HG03442 (cell line): ENCODE results near the gene GABBR2.

Source experiments
- ATAC-seq: cut with Tn5 transposase; IDR thresholded peaks from one replicate; pipeline ENCODE4 v1.9.1; 2021; ENCODE audit warnings: mild to moderate bottlenecking, moderate library complexity; ENCODE audit not compliant: unreplicated experiment

The GABBR2 gene

GRCh38 chr9:98721643-98722042 lies 12.9 kb upstream of the GABBR2 start:
- no peak for ATAC-seq

- ATAC-seq: no peak
These were observed 11.7 kb upstream of the GABBR2 start for GRCh38 chr9:98720402-98720801.

- ATAC-seq: no peak
These were observed 10.3 kb upstream of the GABBR2 start for GRCh38 chr9:98719055-98719454.

- ATAC-seq: no peak
These were observed 6.1 kb upstream of the GABBR2 start for GRCh38 chr9:98714833-98715232.

GRCh38 chr9:98712987-98713386 lies 4.3 kb upstream of the GABBR2 start:
- no peak for ATAC-seq

GRCh38 chr9:98709968-98710965 lies 1.5 kb upstream of the GABBR2 start:
- ATAC-seq: no peak

GRCh38 chr9:98708103-98708932 lies 417 bp downstream of the GABBR2 start:
- no peak for ATAC-seq

GRCh38 chr9:98707166-98708102 lies 1.3 kb downstream of the GABBR2 start:
- peak; percentile 42 for ATAC-seq

- no peak for ATAC-seq
These were observed 2.0 kb downstream of the GABBR2 start for GRCh38 chr9:98706651-98707165.

GRCh38 chr9:98702835-98703380 lies 5.8 kb downstream of the GABBR2 start:
- no peak for ATAC-seq

- ATAC-seq: no peak
These were observed 6.4 kb downstream of the GABBR2 start for GRCh38 chr9:98702340-98702739.

- no peak for ATAC-seq
These were observed 7.2 kb downstream of the GABBR2 start for GRCh38 chr9:98701576-98701975.

- no peak for ATAC-seq
These were observed 7.9 kb downstream of the GABBR2 start for GRCh38 chr9:98700801-98701200.

- ATAC-seq: no peak
These were observed 9.9 kb downstream of the GABBR2 start for GRCh38 chr9:98698856-98699255.

- no peak for ATAC-seq
These were observed 13.8 kb downstream of the GABBR2 start for GRCh38 chr9:98694943-98695342.

GRCh38 chr9:98692392-98692791 lies 16.3 kb downstream of the GABBR2 start:
- no peak for ATAC-seq

GRCh38 chr9:98691890-98692289 lies 16.8 kb downstream of the GABBR2 start:
- no peak for ATAC-seq

GRCh38 chr9:98690686-98691085 lies 18.0 kb downstream of the GABBR2 start:
- ATAC-seq: no peak

- no peak for ATAC-seq
These were observed 19.8 kb downstream of the GABBR2 start for GRCh38 chr9:98688710-98689495.
